Effector memory CD8-positive, alpha-beta T cell (primary cell): ENCODE data around the gene OPCML.

ENCODE experiments used
- ATAC-seq: fragments of 150-1000 bp; cut with Tn5 transposase; replicated peaks from 2 replicates; pipeline ENCODE4 v1.10.0; 2021; ENCODE audit warnings: mild to moderate bottlenecking, moderate library complexity
- DNase-seq, 3 experiments: peaks; one replicate each; pipeline ENCODE4 v3.0.0; 2021
- H3K27ac Mint-ChIP-seq, 2 donors: one replicate each; pipeline ENCODE4 v1.8.0; 2022; ENCODE audit warnings: mild to moderate bottlenecking in 2 of 2, mixed read lengths in 2 of 2, moderate library complexity in 2 of 2
- H3K27me3 Mint-ChIP-seq, 2 donors: one replicate each; pipeline ENCODE4 v1.8.0; 2022; ENCODE audit warnings: mixed read lengths in 2 of 2
- H3K36me3 Mint-ChIP-seq: one replicate; pipeline ENCODE4 v1.8.0; 2022; ENCODE audit warnings: mild to moderate bottlenecking, moderate library complexity, mixed read lengths; ENCODE audit not compliant: insufficient read depth
- H3K4me1 Mint-ChIP-seq, 2 donors: one replicate each; pipeline ENCODE4 v1.8.0; 2022; ENCODE audit warnings: low read depth in 2 of 2, mixed read lengths in 2 of 2
- H3K4me3 Mint-ChIP-seq, 2 donors: one replicate each; pipeline ENCODE4 v1.8.0; 2022; ENCODE audit warnings: mild to moderate bottlenecking in 2 of 2, mixed read lengths in 2 of 2, moderate library complexity in 2 of 2
- H3K9me3 Mint-ChIP-seq, 2 donors: one replicate each; pipeline ENCODE4 v1.8.0; 2022; ENCODE audit warnings: mixed read lengths in 2 of 2

OPCML gene

GRCh38 chr11:133408402-133408801, 123.9 kb downstream of the OPCML start:
- Mint-ChIP-seq H3K36me3 (no peaks in the 10 kb centered on the region), H3K4me3 (no peak overlapping the region), H3K4me1 (no peaks in the 10 kb centered on the region), H3K9me3 (peaks cover 10 to 22% of the 10 kb centered on the region in 2 donors), H3K27ac (no peak overlapping the region), H3K27me3 (no peaks in the 10 kb centered on the region)
- DNase-seq (no peak), ATAC-seq (no peak)

GRCh38 chr11:133406489-133406888, 125.8 kb downstream of the OPCML start:
- H3K9me3 Mint-ChIP-seq: peaks cover 8 to 22% of the 10 kb centered on the region in 2 donors
- no peak for ATAC-seq
- no peak for DNase-seq
- H3K27ac Mint-ChIP-seq: no peak overlapping the region
- H3K4me1 Mint-ChIP-seq: no peaks in the 10 kb centered on the region
- no peak overlapping the region for H3K4me3 Mint-ChIP-seq
- H3K36me3 Mint-ChIP-seq: no peaks in the 10 kb centered on the region
- H3K27me3 Mint-ChIP-seq: no peaks in the 10 kb centered on the region

- no peak overlapping the region for H3K27ac Mint-ChIP-seq
- no peak overlapping the region for H3K4me3 Mint-ChIP-seq
- H3K9me3 Mint-ChIP-seq: peaks cover 6 to 22% of the 10 kb centered on the region in 2 donors
- H3K36me3 Mint-ChIP-seq: no peaks in the 10 kb centered on the region
- no peaks in the 10 kb centered on the region for H3K4me1 Mint-ChIP-seq
- ATAC-seq: no peak
- H3K27me3 Mint-ChIP-seq: no peaks in the 10 kb centered on the region
- no peak for DNase-seq
These were observed 128.4 kb downstream of the OPCML start for GRCh38 chr11:133403900-133404299.

GRCh38 chr11:133402551-133402950, 129.8 kb downstream of the OPCML start:
- Mint-ChIP-seq H3K4me3 (no peak overlapping the region), H3K27me3 (no peaks in the 10 kb centered on the region), H3K9me3 (peaks cover 7 to 22% of the 10 kb centered on the region in 2 donors), H3K4me1 (no peaks in the 10 kb centered on the region), H3K27ac (no peak overlapping the region), H3K36me3 (no peaks in the 10 kb centered on the region)
- no peak for DNase-seq
- no peak for ATAC-seq

- Mint-ChIP-seq H3K4me1 (no peaks in the 10 kb centered on the region), H3K9me3 (peaks cover 10 to 20% of the 10 kb centered on the region in 2 donors), H3K27me3 (no peaks in the 10 kb centered on the region), H3K36me3 (no peaks in the 10 kb centered on the region), H3K27ac (no peak overlapping the region), H3K4me3 (no peak overlapping the region)
- ATAC-seq (no peak), DNase-seq (no peak)
These were observed 132.3 kb downstream of the OPCML start for GRCh38 chr11:133399855-133400625.

- no peak overlapping the region for H3K4me3 Mint-ChIP-seq
- no peaks in the 10 kb centered on the region for H3K4me1 Mint-ChIP-seq
- H3K9me3 Mint-ChIP-seq: peaks cover 4 to 18% of the 10 kb centered on the region in 2 donors
- ATAC-seq (no peak), DNase-seq (no peak)
- no peak overlapping the region for H3K27ac Mint-ChIP-seq
- H3K27me3 Mint-ChIP-seq: no peaks in the 10 kb centered on the region
- H3K36me3 Mint-ChIP-seq: no peaks in the 10 kb centered on the region
These were observed 133.0 kb downstream of the OPCML start for GRCh38 chr11:133399294-133399693.

GRCh38 chr11:133390803-133391202, 141.5 kb downstream of the OPCML start:
- H3K36me3 Mint-ChIP-seq: no peaks in the 10 kb centered on the region
- no peak overlapping the region for H3K27ac Mint-ChIP-seq
- no peak overlapping the region for H3K4me3 Mint-ChIP-seq
- H3K4me1 Mint-ChIP-seq: no peaks in the 10 kb centered on the region
- no peaks in the 10 kb centered on the region for H3K27me3 Mint-ChIP-seq
- no peak for DNase-seq
- ATAC-seq: no peak
- H3K9me3 Mint-ChIP-seq: peaks cover 7 to 10% of the 10 kb centered on the region in 2 donors

GRCh38 chr11:133388975-133389568, 143.2 kb downstream of the OPCML start:
- no peak for ATAC-seq
- DNase-seq: no peak
- no peaks in the 10 kb centered on the region for H3K27me3 Mint-ChIP-seq
- peaks cover 5 to 8% of the 10 kb centered on the region in 2 donors for H3K9me3 Mint-ChIP-seq
- no peaks in the 10 kb centered on the region for H3K36me3 Mint-ChIP-seq
- H3K4me3 Mint-ChIP-seq: no peak overlapping the region
- H3K4me1 Mint-ChIP-seq: no peaks in the 10 kb centered on the region
- no peak overlapping the region for H3K27ac Mint-ChIP-seq

- Mint-ChIP-seq H3K4me1 (no peaks in the 10 kb centered on the region), H3K4me3 (no peak overlapping the region), H3K27me3 (no peaks in the 10 kb centered on the region), H3K27ac (no peak overlapping the region), H3K36me3 (no peaks in the 10 kb centered on the region), H3K9me3 (peaks cover 4 to 7% of the 10 kb centered on the region in 2 donors)
- DNase-seq (no peak), ATAC-seq (no peak)
These were observed 144.0 kb downstream of the OPCML start for GRCh38 chr11:133388260-133388659.

- DNase-seq (no peak), ATAC-seq (no peak)
- H3K4me3 Mint-ChIP-seq: no peak overlapping the region
- no peaks in the 10 kb centered on the region for H3K4me1 Mint-ChIP-seq
- H3K36me3 Mint-ChIP-seq: no peaks in the 10 kb centered on the region
- H3K9me3 Mint-ChIP-seq: peaks cover 7 to 8% of the 10 kb centered on the region in 2 donors
- H3K27me3 Mint-ChIP-seq: no peaks in the 10 kb centered on the region
- H3K27ac Mint-ChIP-seq: no peak overlapping the region
These were observed 145.4 kb downstream of the OPCML start for GRCh38 chr11:133386852-133387251.

GRCh38 chr11:133386262-133386661, 146.0 kb downstream of the OPCML start:
- no peak for ATAC-seq

GRCh38 chr11:133385781-133386180, 146.5 kb downstream of the OPCML start:
- Mint-ChIP-seq H3K27ac (no peak overlapping the region), H3K4me1 (no peaks in the 10 kb centered on the region), H3K27me3 (no peaks in the 10 kb centered on the region), H3K9me3 (peaks cover 8 to 14% of the 10 kb centered on the region in 2 donors), H3K36me3 (no peaks in the 10 kb centered on the region), H3K4me3 (no peak overlapping the region)
- no peak for ATAC-seq
- DNase-seq: no peak

More at GRCh38 chr11:133386262-133386661, 146.0 kb downstream of the OPCML start:
- Mint-ChIP-seq H3K36me3 (no peaks in the 10 kb centered on the region), H3K4me1 (no peaks in the 10 kb centered on the region), H3K9me3 (peaks cover 8 to 10% of the 10 kb centered on the region in 2 donors), H3K27ac (no peak overlapping the region), H3K4me3 (no peak overlapping the region), H3K27me3 (no peaks in the 10 kb centered on the region)
- DNase-seq: no peak

GRCh38 chr11:133384731-133385130, 147.6 kb downstream of the OPCML start:
- Mint-ChIP-seq H3K4me3 (no peak overlapping the region), H3K36me3 (no peaks in the 10 kb centered on the region), H3K27ac (no peak overlapping the region), H3K27me3 (no peaks in the 10 kb centered on the region), H3K9me3 (peaks cover 5 to 17% of the 10 kb centered on the region in 2 donors), H3K4me1 (no peaks in the 10 kb centered on the region)
- DNase-seq: no peak
- no peak for ATAC-seq

GRCh38 chr11:133383689-133384088, 148.6 kb downstream of the OPCML start:
- no peaks in the 10 kb centered on the region for H3K27me3 Mint-ChIP-seq
- DNase-seq (no peak), ATAC-seq (no peak)
- no peaks in the 10 kb centered on the region for H3K36me3 Mint-ChIP-seq
- H3K4me1 Mint-ChIP-seq: no peaks in the 10 kb centered on the region
- H3K4me3 Mint-ChIP-seq: no peak overlapping the region
- no peak overlapping the region for H3K27ac Mint-ChIP-seq
- peaks cover 5 to 17% of the 10 kb centered on the region in 2 donors for H3K9me3 Mint-ChIP-seq
